ENCODE measurements around the gene CACNA1E.

CACNA1E gene

DNA sequence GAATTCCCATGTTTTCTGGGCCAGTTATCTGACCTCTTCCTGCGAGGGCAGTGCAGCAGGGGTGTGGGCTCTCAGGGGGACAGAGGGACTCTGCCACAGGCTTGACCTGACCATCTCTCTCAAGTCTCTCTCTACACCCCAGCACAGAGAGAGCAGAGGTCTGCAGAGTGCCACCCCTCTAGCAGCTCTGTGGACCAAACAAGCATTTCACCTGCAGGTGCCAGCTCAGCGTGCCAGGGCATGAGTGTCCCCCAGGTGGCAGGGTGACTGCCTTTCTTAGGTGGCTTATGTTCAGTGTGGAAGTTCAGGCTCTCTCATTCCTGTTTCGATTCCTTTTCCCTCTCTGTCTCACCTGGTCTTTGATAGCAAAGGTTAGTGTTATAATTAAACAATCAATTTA, 191.3 kb downstream of the CACNA1E start:
- H3K27me3 ChIP-seq (ENCODE audit: control insufficient read depth in 3 of 3, insufficient read depth in 3 of 3, low read depth in 1 of 3, low read length in 3 of 3): no peaks in the 10 kb centered on the region
- no peaks in the 10 kb centered on the region for H3K9me3 ChIP-seq (replicated peaks in 1 of 2; ENCODE audit: control insufficient read depth in 2 of 2, insufficient read depth in 1 of 2, low read depth in 1 of 2, low read length in 2 of 2)
- H2AFZ ChIP-seq (ENCODE audit: low read length): no peak overlapping the region
- H2BK12ac ChIP-seq (ENCODE audit: low read length): no peak overlapping the region
- no peak overlapping the region for H2BK120ac ChIP-seq (ENCODE audit: low read depth, low read length)
- H3K9ac ChIP-seq (ENCODE audit: low read depth, low read length, poor library complexity): no peak overlapping the region
- H3K27ac ChIP-seq (replicated peaks; ENCODE audit: low read length): no peak overlapping the region
- no peak for DNase-seq (ENCODE audit: low spot score)
- H3K4me2 ChIP-seq (ENCODE audit: insufficient read depth, low read length, poor library complexity, severe bottlenecking): no peak overlapping the region
- no peak overlapping the region for H4K8ac ChIP-seq (ENCODE audit: low read depth, low read length)
- H3K79me1 ChIP-seq (ENCODE audit: low read depth, low read length): no peaks in the 10 kb centered on the region
- H2BK15ac ChIP-seq (ENCODE audit: low read length): no peak overlapping the region
- no peak overlapping the region for H2AK5ac ChIP-seq (ENCODE audit: low read depth, low read length)
- no CpG with 5 or more reads among the region's 3 CpGs for WGBS, 2 donors (ENCODE audit: extremely low coverage in 2 of 2, insufficient read length in 2 of 2, insufficient replicate concordance in 1 of 2)
- no peaks in the 10 kb centered on the region for H3K36me3 ChIP-seq (replicated peaks in 1 of 2; ENCODE audit: control insufficient read depth in 2 of 2, insufficient read depth in 2 of 2, low read length in 2 of 2)
- H2BK5ac ChIP-seq (ENCODE audit: low read length): no peak overlapping the region
- no peak overlapping the region for H4K91ac ChIP-seq (ENCODE audit: low read depth, low read length, poor library complexity)
- H3K23ac ChIP-seq (ENCODE audit: low read depth, low read length, poor library complexity): no peak overlapping the region
- H3K4me3 ChIP-seq (ENCODE audit: low read length in 2 of 2): peak overlapping the region in 1 of 2 donors; percentile 22
- no peak overlapping the region for H3K4ac ChIP-seq (ENCODE audit: low read length)
- peak overlapping the region; percentile 2 for H3K18ac ChIP-seq (ENCODE audit: low read length)
- peak overlapping the region; percentile 1 for H3K14ac ChIP-seq (ENCODE audit: low read length)
- H3K4me1 ChIP-seq (ENCODE audit: control insufficient read depth in 2 of 2, insufficient read depth in 1 of 2, low read depth in 1 of 2, low read length in 2 of 2): peaks cover 0 to 11% of the 10 kb centered on the region in 2 donors

DNA sequence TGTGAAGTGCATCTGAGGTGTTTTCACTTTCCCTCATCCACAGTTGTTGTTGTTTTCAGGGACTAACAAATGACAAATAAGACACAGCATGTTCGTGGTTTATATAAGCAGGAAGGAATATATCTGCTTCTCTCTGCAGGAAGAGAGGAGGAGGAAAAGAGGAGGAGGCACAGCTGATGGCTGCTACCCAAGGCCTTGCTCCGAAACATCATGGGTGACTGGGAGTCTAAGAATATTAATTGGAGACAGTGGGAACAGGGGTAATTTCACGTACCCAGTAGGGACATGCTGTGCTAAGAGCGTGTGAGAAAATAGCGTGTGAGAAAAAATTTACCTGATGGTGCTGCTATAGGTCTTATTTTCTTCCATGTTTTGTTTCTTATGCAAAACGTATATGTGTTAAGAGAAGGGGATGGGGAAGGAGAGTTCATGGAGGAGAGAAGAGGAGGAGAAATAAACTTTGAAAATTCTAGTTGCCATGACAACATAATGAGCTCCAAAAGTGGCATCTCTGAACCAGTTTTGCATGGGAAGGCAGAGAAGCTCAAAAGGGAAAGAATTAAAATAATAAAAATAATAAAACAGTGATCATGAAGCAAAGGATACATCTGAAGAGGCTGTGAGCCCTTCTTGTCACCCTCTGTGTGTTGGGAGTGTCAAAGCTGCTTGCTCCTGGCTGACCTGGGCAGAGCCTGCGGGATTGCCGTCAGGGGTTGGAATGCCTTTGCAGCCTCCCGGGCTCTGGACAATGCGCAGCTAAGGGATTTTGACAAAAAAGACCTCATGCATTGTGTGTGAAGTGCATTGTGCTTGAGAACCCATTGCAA, 192.0 kb downstream of the CACNA1E start:
- no peak overlapping the region for H3K23ac ChIP-seq (ENCODE audit: low read depth, low read length, poor library complexity)

DNA sequence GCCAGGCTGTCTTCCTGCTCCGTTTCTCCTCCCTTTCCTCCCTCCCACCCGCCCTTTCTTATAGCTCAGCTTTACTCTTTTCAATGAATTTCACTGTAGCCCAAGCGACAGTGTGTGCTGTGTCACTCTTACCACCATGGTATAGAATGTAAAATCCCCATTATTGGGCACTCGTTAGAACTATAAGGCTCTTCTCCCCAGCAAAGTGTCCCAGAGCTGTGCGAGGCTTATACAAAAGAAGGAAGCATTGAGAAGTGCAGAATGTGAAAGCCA, 192.5 kb downstream of the CACNA1E start:
- Histone ChIP-seq H2AK5ac (ENCODE audit: low read depth, low read length) (no peak overlapping the region), H3K4me2 (ENCODE audit: insufficient read depth, low read length, poor library complexity, severe bottlenecking) (peak overlapping the region; percentile 34), H4K8ac (ENCODE audit: low read depth, low read length) (no peak overlapping the region), H2BK15ac (ENCODE audit: low read length) (no peak overlapping the region), H4K91ac (ENCODE audit: low read depth, low read length, poor library complexity) (no peak overlapping the region), H3K27ac (replicated peaks; ENCODE audit: low read length) (peak overlapping the region; percentile 83), H3K36me3 (replicated peaks in 1 of 2; ENCODE audit: control insufficient read depth in 2 of 2, insufficient read depth in 2 of 2, low read length in 2 of 2) (no peaks in the 10 kb centered on the region), H2BK12ac (ENCODE audit: low read length) (no peak overlapping the region), H2AFZ (ENCODE audit: low read length) (no peak overlapping the region), H3K9ac (ENCODE audit: low read depth, low read length, poor library complexity) (no peak overlapping the region), H3K9me3 (replicated peaks in 1 of 2; ENCODE audit: control insufficient read depth in 2 of 2, insufficient read depth in 1 of 2, low read depth in 1 of 2, low read length in 2 of 2) (no peaks in the 10 kb centered on the region), H3K4ac (ENCODE audit: low read length) (no peak overlapping the region), H3K27me3 (ENCODE audit: control insufficient read depth in 3 of 3, insufficient read depth in 3 of 3, low read depth in 1 of 3, low read length in 3 of 3) (no peaks in the 10 kb centered on the region), H3K4me3 (ENCODE audit: low read length in 2 of 2) (no peak overlapping the region), H3K4me1 (ENCODE audit: control insufficient read depth in 2 of 2, insufficient read depth in 1 of 2, low read depth in 1 of 2, low read length in 2 of 2) (peaks cover 0 to 11% of the 10 kb centered on the region in 2 donors), H2BK120ac (ENCODE audit: low read depth, low read length) (no peak overlapping the region), H3K23ac (ENCODE audit: low read depth, low read length, poor library complexity) (no peak overlapping the region), H3K79me1 (ENCODE audit: low read depth, low read length) (no peaks in the 10 kb centered on the region), H3K18ac (ENCODE audit: low read length) (no peak overlapping the region), H2BK5ac (ENCODE audit: low read length) (no peak overlapping the region), H3K14ac (ENCODE audit: low read length) (no peak overlapping the region)
- DNase-seq (ENCODE audit: low spot score): no peak
- no CpG with 5 or more reads among the region's 5 CpGs for WGBS, 2 donors (ENCODE audit: extremely low coverage in 2 of 2, insufficient read length in 2 of 2, insufficient replicate concordance in 1 of 2)

More for the DNA sequence above, 192.0 kb downstream of the CACNA1E start:
- Histone ChIP-seq H2BK15ac (ENCODE audit: low read length) (no peak overlapping the region), H3K27ac (replicated peaks; ENCODE audit: low read length) (peak overlapping the region; percentile 14), H3K4ac (ENCODE audit: low read length) (no peak overlapping the region), H3K14ac (ENCODE audit: low read length) (no peak overlapping the region), H4K8ac (ENCODE audit: low read depth, low read length) (no peak overlapping the region), H3K27me3 (ENCODE audit: control insufficient read depth in 3 of 3, insufficient read depth in 3 of 3, low read depth in 1 of 3, low read length in 3 of 3) (no peaks in the 10 kb centered on the region), H2BK12ac (ENCODE audit: low read length) (no peak overlapping the region), H3K79me1 (ENCODE audit: low read depth, low read length) (no peaks in the 10 kb centered on the region), H3K9me3 (replicated peaks in 1 of 2; ENCODE audit: control insufficient read depth in 2 of 2, insufficient read depth in 1 of 2, low read depth in 1 of 2, low read length in 2 of 2) (no peaks in the 10 kb centered on the region), H2BK120ac (ENCODE audit: low read depth, low read length) (no peak overlapping the region), H2BK5ac (ENCODE audit: low read length) (no peak overlapping the region), H3K4me1 (ENCODE audit: control insufficient read depth in 2 of 2, insufficient read depth in 1 of 2, low read depth in 1 of 2, low read length in 2 of 2) (peaks cover 0 to 11% of the 10 kb centered on the region in 2 donors), H2AFZ (ENCODE audit: low read length) (no peak overlapping the region), H3K4me2 (ENCODE audit: insufficient read depth, low read length, poor library complexity, severe bottlenecking) (no peak overlapping the region), H3K36me3 (replicated peaks in 1 of 2; ENCODE audit: control insufficient read depth in 2 of 2, insufficient read depth in 2 of 2, low read length in 2 of 2) (no peaks in the 10 kb centered on the region), H3K18ac (ENCODE audit: low read length) (no peak overlapping the region), H3K4me3 (ENCODE audit: low read length in 2 of 2) (no peak overlapping the region), H4K91ac (ENCODE audit: low read depth, low read length, poor library complexity) (no peak overlapping the region), H2AK5ac (ENCODE audit: low read depth, low read length) (no peak overlapping the region), H3K9ac (ENCODE audit: low read depth, low read length, poor library complexity) (no peak overlapping the region)
- WGBS, 2 donors (ENCODE audit: extremely low coverage in 2 of 2, insufficient read length in 2 of 2, insufficient replicate concordance in 1 of 2): no CpG with 5 or more reads among the region's 10 CpGs
- DNase-seq (ENCODE audit: low spot score): peak; percentile 86

DNA sequence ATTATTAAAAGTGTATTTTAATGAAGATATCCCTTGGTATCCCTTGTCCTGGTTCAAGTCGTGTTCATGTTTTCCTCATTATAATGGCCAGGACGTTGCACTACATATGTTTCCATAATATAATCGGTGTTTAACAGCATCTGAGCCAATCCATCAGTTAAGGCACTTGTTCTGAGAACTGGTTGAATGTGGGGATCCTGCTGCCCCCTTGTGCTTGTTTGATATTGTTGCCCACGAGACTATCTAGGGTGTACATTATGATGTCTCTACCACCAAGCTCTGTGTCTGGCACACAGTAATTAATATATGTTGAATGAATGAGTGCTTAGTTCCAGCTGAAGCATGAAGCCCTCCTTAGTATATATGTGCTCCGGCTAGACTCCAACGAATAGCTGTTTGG, 193.0 kb downstream of the CACNA1E start:
- no peaks in the 10 kb centered on the region for H3K36me3 ChIP-seq (replicated peaks in 1 of 2; ENCODE audit: control insufficient read depth in 2 of 2, insufficient read depth in 2 of 2, low read length in 2 of 2)
- no peaks in the 10 kb centered on the region for H3K79me1 ChIP-seq (ENCODE audit: low read depth, low read length)
- peak; percentile 29 for DNase-seq (ENCODE audit: low spot score)
- H3K27me3 ChIP-seq (ENCODE audit: control insufficient read depth in 3 of 3, insufficient read depth in 3 of 3, low read depth in 1 of 3, low read length in 3 of 3): no peaks in the 10 kb centered on the region
- no peaks in the 10 kb centered on the region for H3K9me3 ChIP-seq (replicated peaks in 1 of 2; ENCODE audit: control insufficient read depth in 2 of 2, insufficient read depth in 1 of 2, low read depth in 1 of 2, low read length in 2 of 2)
- H3K4ac ChIP-seq (ENCODE audit: low read length): no peak overlapping the region
- no peak overlapping the region for H2BK120ac ChIP-seq (ENCODE audit: low read depth, low read length)
- H3K23ac ChIP-seq (ENCODE audit: low read depth, low read length, poor library complexity): no peak overlapping the region
- no peak overlapping the region for H2AFZ ChIP-seq (ENCODE audit: low read length)
- peak overlapping the region; percentile 83 for H3K27ac ChIP-seq (replicated peaks; ENCODE audit: low read length)
- no peak overlapping the region for H3K4me3 ChIP-seq (ENCODE audit: low read length in 2 of 2)
- H3K9ac ChIP-seq (ENCODE audit: low read depth, low read length, poor library complexity): no peak overlapping the region
- H3K14ac ChIP-seq (ENCODE audit: low read length): no peak overlapping the region
- H2BK15ac ChIP-seq (ENCODE audit: low read length): no peak overlapping the region
- no peak overlapping the region for H4K91ac ChIP-seq (ENCODE audit: low read depth, low read length, poor library complexity)
- H2BK12ac ChIP-seq (ENCODE audit: low read length): no peak overlapping the region
- no peak overlapping the region for H4K8ac ChIP-seq (ENCODE audit: low read depth, low read length)
- H2BK5ac ChIP-seq (ENCODE audit: low read length): no peak overlapping the region
- H2AK5ac ChIP-seq (ENCODE audit: low read depth, low read length): no peak overlapping the region
- H3K4me2 ChIP-seq (ENCODE audit: insufficient read depth, low read length, poor library complexity, severe bottlenecking): no peak overlapping the region
- no peak overlapping the region for H3K18ac ChIP-seq (ENCODE audit: low read length)
- WGBS, 2 donors (ENCODE audit: extremely low coverage in 2 of 2, insufficient read length in 2 of 2, insufficient replicate concordance in 1 of 2): no CpG with 5 or more reads among the region's 6 CpGs
- peaks cover 0 to 11% of the 10 kb centered on the region in 2 donors for H3K4me1 ChIP-seq (ENCODE audit: control insufficient read depth in 2 of 2, insufficient read depth in 1 of 2, low read depth in 1 of 2, low read length in 2 of 2)

Measured in neuronal stem cell (in vitro differentiated cells).